Calu3 (cell line): ENCODE results near the gene CCPG1. TPM values are rescaled to one million over a fixed set of nuclear protein-coding genes. Genes with fewer than 3 reads are reported as not detected.
A peak's percentile ranks its signal among the peaks of the same experiment; 100 is the strongest.
"Not testable (repeated sequence)": the region's sequence is repeated elsewhere in the genome, so short reads cannot be mapped to it uniquely, and the experiment has no call there.

Source experiments
- Bru-seq: library from RNA; stranded (reverse); fragments of 400-500 nt; gene quantifications from one replicate; lab custom pipeline; 2021; lab: Mats Ljungman, UMichigan
- BruChase-seq, 2 experiments: library from RNA; stranded (reverse); fragments of 400-500 nt; gene quantifications; one replicate each; lab custom pipeline; 2021; lab: Mats Ljungman, UMichigan
- BruUV-seq: library from RNA; stranded (reverse); fragments of 400-500 nt; replicated peaks from 2 replicates; lab custom pipeline; 2021; lab: Mats Ljungman, UMichigan
- CTCF ChIA-PET: fragments of 300-600 bp; sonication (Branson Sonifier 250); formaldehyde crosslinking; loops from one replicate; lab custom pipeline; 2022; ENCODE audit warnings: antibody characterized with exemption; lab: Charles Lee
- DNase-seq: peaks from one replicate; pipeline ENCODE4 v3.0.0; 2022
- H3K27ac Mint-ChIP-seq: one replicate; pipeline ENCODE4 v1.8.0; 2022; ENCODE audit warnings: mixed read lengths; ENCODE audit not compliant: unreplicated experiment
- H3K27me3 Mint-ChIP-seq: one replicate; pipeline ENCODE4 v1.8.0; 2022; ENCODE audit warnings: mixed read lengths; ENCODE audit not compliant: unreplicated experiment
- H3K36me3 Mint-ChIP-seq: one replicate; pipeline ENCODE4 v1.8.0; 2022; ENCODE audit warnings: mild to moderate bottlenecking, moderate library complexity, mixed read lengths; ENCODE audit not compliant: insufficient read depth, unreplicated experiment
- H3K4me1 Mint-ChIP-seq: one replicate; pipeline ENCODE4 v1.8.0; 2022; ENCODE audit warnings: mild to moderate bottlenecking, low read depth, mixed read lengths; ENCODE audit not compliant: unreplicated experiment
- H3K4me3 Mint-ChIP-seq: one replicate; pipeline ENCODE4 v1.8.0; 2022; ENCODE audit warnings: mild to moderate bottlenecking, low read depth, moderate library complexity, mixed read lengths; ENCODE audit not compliant: unreplicated experiment
- H3K9me3 Mint-ChIP-seq: one replicate; pipeline ENCODE4 v1.8.0; 2022; ENCODE audit warnings: low read depth, mixed read lengths; ENCODE audit not compliant: unreplicated experiment
- CTCF ChIP-seq: fragments of 200-600 bp; IDR thresholded peaks from one replicate; pipeline ENCODE4 v1.8.0; 2022; ENCODE audit warnings: antibody characterized with exemption; ENCODE audit not compliant: unreplicated experiment
- intact Hi-C: fragments of 100-400 bp; cut with micrococcal nuclease; formaldehyde crosslinking; loops from one replicate; pipeline ENCODE4 v1.10.0; 2022; ENCODE audit not compliant: unreplicated experiment
- long read RNA-seq: library from polyadenylated mRNA; stranded (forward); transcript quantifications from one replicate; pipeline ENCODE4 v2.0.0, GENCODE V29; 2022
- total RNA-seq: library from RNA; stranded (reverse); gene quantifications from 2 replicates; pipeline ENCODE4 v1.2.3, GENCODE V29; 2022

CCPG1 gene
- total RNA-seq (54.5 and 54.6 TPM in 2 replicates), Bru-seq, nascent RNA (percentile 81 among the genes with signal in this experiment), BruChase-seq, experiment 1, labeled RNA remaining after a 6-hour chase (percentile 96 among the genes with signal in this experiment), BruChase-seq, experiment 2, labeled RNA remaining after a 2-hour chase (percentile 86 among the genes with signal in this experiment)
- long read RNA-seq, full-length matches to known transcripts = 76 of 93 reads
- long read RNA-seq, partial matches to known transcripts = 4 of 93 reads
- long read RNA-seq, other reads (novel, unspliced or antisense) = 13 of 93 reads

GRCh38 chr15:55408012-55408928, at the start of gene CCPG1, which contains the start of gene PIERCE2:
TSS of gene CCPG1 (minus strand) at chr15:55408359. CDS start at chr15:55389424, 18,935 bp downstream.
TSS of gene PIERCE2 (plus strand) at chr15:55408495. CDS start at chr15:55408769, 274 bp downstream.
- no peaks in the 10 kb centered on the region for H3K9me3 Mint-ChIP-seq
- H3K4me1 Mint-ChIP-seq = peaks cover 12% of the 10 kb centered on the region
- H3K4me3 Mint-ChIP-seq = peak within 1 kb of the TSS; percentile 81
- H3K27ac Mint-ChIP-seq = peak within 1 kb of the TSS; percentile 75
- CTCF ChIA-PET = interaction anchor here (0.5 to 2.0 kb wide), 15 partner anchors 13 to 833 kb away, joined by 3 to 19 read pairs (median 4); partner anchors contain the start of genes PIGB, PIGBOS1 and RSL24D1
- BruUV-seq = TSS peak; percentile 74
- DNase-seq = peak; percentile 97
- H3K27me3 Mint-ChIP-seq = no peaks in the 10 kb centered on the region
- intact Hi-C loops = loop anchor here (5.0 kb wide), 1 partner anchor 211 kb away; the partner anchor contains the start of gene RSL24D1
- peaks cover 29% of the 10 kb centered on the region for H3K36me3 Mint-ChIP-seq
- TF ChIP-seq CTCF = peak; percentile 94

GRCh38 chr15:55457401-55458022, 49.4 kb upstream of the CCPG1 start:
- Mint-ChIP-seq H3K36me3 (no peaks in the 10 kb centered on the region), H3K27me3 (no peaks in the 10 kb centered on the region), H3K4me3 (no peak overlapping the region), H3K27ac (no peak overlapping the region), H3K9me3 (peaks cover 5% of the 10 kb centered on the region), H3K4me1 (peaks cover 14% of the 10 kb centered on the region)
- intact Hi-C loops = no loop called here
- no TSS peak for BruUV-seq
- CTCF ChIA-PET = no interaction called here
- DNase-seq = no peak
- TF ChIP-seq CTCF = no peak

GRCh38 chr15:55447030-55447394, 38.9 kb upstream of the CCPG1 start:
- H3K9me3 Mint-ChIP-seq, BruUV-seq, H3K36me3 Mint-ChIP-seq, CTCF ChIA-PET, H3K27ac Mint-ChIP-seq, intact Hi-C loops, DNase-seq, H3K4me3 Mint-ChIP-seq, H3K4me1 Mint-ChIP-seq, H3K27me3 Mint-ChIP-seq: not testable (repeated sequence)

- H3K4me1 Mint-ChIP-seq, H3K9me3 Mint-ChIP-seq, CTCF ChIA-PET, intact Hi-C loops, H3K27me3 Mint-ChIP-seq, H3K27ac Mint-ChIP-seq, DNase-seq, BruUV-seq, H3K4me3 Mint-ChIP-seq, H3K36me3 Mint-ChIP-seq: not testable (repeated sequence)
These were observed 38.3 kb upstream of the CCPG1 start for GRCh38 chr15:55446379-55447029.

- H3K36me3 Mint-ChIP-seq, H3K27ac Mint-ChIP-seq, H3K4me1 Mint-ChIP-seq, DNase-seq, H3K9me3 Mint-ChIP-seq, H3K27me3 Mint-ChIP-seq, intact Hi-C loops, H3K4me3 Mint-ChIP-seq, CTCF ChIA-PET, BruUV-seq: not testable (repeated sequence)
These were observed 37.8 kb upstream of the CCPG1 start for GRCh38 chr15:55445936-55446335.

GRCh38 chr15:55443141-55443540, 35.0 kb upstream of the CCPG1 start:
- intact Hi-C loops, H3K9me3 Mint-ChIP-seq, H3K27me3 Mint-ChIP-seq, CTCF ChIA-PET, H3K4me3 Mint-ChIP-seq, H3K36me3 Mint-ChIP-seq, H3K4me1 Mint-ChIP-seq, BruUV-seq, H3K27ac Mint-ChIP-seq, DNase-seq: not testable (repeated sequence)
